Neural progenitor cell (in vitro differentiated cells): ENCODE data around the gene RTEL1. TPM values are rescaled to one million over a fixed set of nuclear protein-coding genes. Genes with fewer than 3 reads are reported as not detected.

Experiments used
- DNase-seq: peaks from one replicate; pipeline ENCODE4 v3.0.0-alpha.2; 2016; ENCODE audit warnings: low spot score
- H2AFZ ChIP-seq: fragments of 200-600 bp; sonication (generic); replicated peaks from 2 replicates; pipeline ENCODE4 v1.6.1; 2016; ENCODE audit warnings: antibody characterized with exemption
- H3F3A ChIP-seq: fragments of 200-600 bp; sonication (generic); 2 replicates; pipeline ENCODE4 v1.6.1; 2016; ENCODE audit warnings: antibody characterized with exemption, low read depth
- H3K27ac ChIP-seq: fragments of 200-600 bp; sonication (generic); 2 replicates; pipeline ENCODE4 v1.5.1; 2016; ENCODE audit warnings: mild to moderate bottlenecking
- H3K27me3 ChIP-seq: fragments of 200-600 bp; sonication (generic); 2 replicates; pipeline ENCODE4 v1.6.1; 2016; ENCODE audit warnings: mild to moderate bottlenecking, moderate library complexity
- H3K36me3 ChIP-seq: fragments of 200-600 bp; sonication (generic); 2 replicates; pipeline ENCODE4 v1.5.1; 2016
- H3K4me1 ChIP-seq: fragments of 200-600 bp; sonication (generic); 2 replicates; pipeline ENCODE4 v1.6.1; 2016; ENCODE audit warnings: mixed run types
- H3K4me2 ChIP-seq: fragments of 200-600 bp; sonication (generic); 2 replicates; pipeline ENCODE4 v1.6.1; 2016
- H3K4me3 ChIP-seq: fragments of 200-600 bp; sonication (generic); 2 replicates; pipeline ENCODE4 v1.5.1; 2016
- H3K79me2 ChIP-seq: fragments of 200-600 bp; sonication (generic); 2 replicates; pipeline ENCODE4 v1.6.1; 2016; ENCODE audit warnings: low read depth
- H3K9ac ChIP-seq: fragments of 200-600 bp; sonication (generic); 2 replicates; pipeline ENCODE4 v1.6.1; 2016
- H3K9me3 ChIP-seq: fragments of 200-600 bp; sonication (generic); 2 replicates; pipeline ENCODE4 v1.5.1; 2016; ENCODE audit warnings: low read depth
- H4K20me1 ChIP-seq: fragments of 200-600 bp; sonication (generic); 2 replicates; pipeline ENCODE4 v1.6.1; 2016; ENCODE audit warnings: low read depth
- H3K27ac Mint-ChIP-seq: 3 replicates; pipeline ENCODE4 v1.8.0; 2021; ENCODE audit warnings: mixed read lengths
- H3K27me3 Mint-ChIP-seq: 2 replicates; pipeline ENCODE4 v1.8.0; 2022; ENCODE audit warnings: low read depth, mild to moderate bottlenecking, inconsistent platforms, moderate library complexity, mixed read lengths; ENCODE audit not compliant: insufficient read depth
- H3K36me3 Mint-ChIP-seq: 3 replicates; pipeline ENCODE4 v1.8.0; 2021; ENCODE audit warnings: mixed read lengths
- H3K4me1 Mint-ChIP-seq: 3 replicates; pipeline ENCODE4 v1.8.0; 2021; ENCODE audit warnings: mixed read lengths
- H3K4me3 Mint-ChIP-seq: 3 replicates; pipeline ENCODE4 v1.8.0; 2021; ENCODE audit warnings: mild to moderate bottlenecking, moderate library complexity, mixed read lengths
- H3K9me3 Mint-ChIP-seq: 3 replicates; pipeline ENCODE4 v1.8.0; 2020; ENCODE audit warnings: mixed read lengths
- CTCF ChIP-seq: fragments of 200-600 bp; sonication (generic); IDR thresholded peaks from 2 replicates; pipeline ENCODE4 v1.5.1; 2017; ENCODE audit warnings: antibody characterized with exemption, mild to moderate bottlenecking
- EZH2 ChIP-seq: fragments of 200-600 bp; sonication (generic); IDR thresholded peaks from 2 replicates; pipeline ENCODE4 v1.6.1; 2017; ENCODE audit warnings: antibody characterized with exemption, mild to moderate bottlenecking, moderate library complexity
- EZH2phosphoT487 ChIP-seq: fragments of 200-600 bp; sonication (generic); IDR thresholded peaks from 2 replicates; pipeline ENCODE4 v1.6.1; 2017; ENCODE audit warnings: antibody characterized with exemption
- total RNA-seq: library from RNA; depleted of rRNA; stranded (reverse); fragments of >200 nt; gene quantifications from 2 replicates; pipeline ENCODE4 v1.2.3, GENCODE V29; 2015; ENCODE audit warnings: low replicate concordance

RTEL1 gene
- total RNA-seq, 1 donor from 2014 or later, result 6.0 TPM

DNA sequence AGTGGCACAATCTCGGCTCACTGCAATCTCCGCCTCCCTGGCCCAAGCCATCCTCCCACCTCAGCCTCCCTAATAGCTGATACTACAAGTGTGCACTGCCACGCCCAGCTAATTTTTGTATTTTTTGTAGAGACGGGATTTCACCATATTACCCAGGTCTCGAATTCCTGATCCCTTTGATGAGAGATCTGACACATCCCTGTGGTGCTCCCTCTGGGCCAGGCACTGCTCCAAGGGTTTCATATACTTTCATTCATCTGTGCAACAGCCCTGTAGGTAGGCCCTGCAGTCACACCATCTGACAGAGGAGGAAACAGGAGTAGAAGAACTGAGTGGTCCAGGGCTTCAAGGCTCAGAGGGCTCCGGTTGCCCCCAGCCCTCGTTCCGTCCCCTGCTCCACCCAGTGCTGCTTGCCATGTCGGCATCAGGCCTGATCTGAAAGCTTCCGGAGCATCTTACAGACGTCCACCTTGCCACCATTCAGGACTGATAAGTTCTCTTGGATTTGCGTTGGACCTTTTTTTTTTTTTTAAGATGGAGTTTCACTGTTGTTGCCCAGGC lies 53.1 kb downstream of the RTEL1 start:
- H3K36me3 Mint-ChIP-seq, result peaks cover 49% of the 10 kb centered on the region

GRCh38 chr20:63712191-63712590 lies 54.1 kb downstream of the RTEL1 start:
- Histone ChIP-seq H3K9me3 (no peaks in the 10 kb centered on the region), H3K4me2 (no peak overlapping the region), H3K4me1 (peaks cover 6% of the 10 kb centered on the region), H3F3A (no peaks in the 10 kb centered on the region), H3K27me3 (no peaks in the 10 kb centered on the region), H3K79me2 (peaks cover 93% of the 10 kb centered on the region), H3K27ac (no peak overlapping the region), H3K9ac (no peak overlapping the region), H3K36me3 (peaks cover 22% of the 10 kb centered on the region), H3K4me3 (no peak overlapping the region), H4K20me1 (peaks cover 12% of the 10 kb centered on the region), H2AFZ (no peak overlapping the region)
- Mint-ChIP-seq H3K27ac (no peak overlapping the region), H3K4me3 (peak overlapping the region; percentile 41), H3K4me1 (peaks cover 14% of the 10 kb centered on the region), H3K27me3 (peaks cover 2% of the 10 kb centered on the region), H3K36me3 (peaks cover 52% of the 10 kb centered on the region), H3K9me3 (peaks cover 26% of the 10 kb centered on the region)
- TF ChIP-seq CTCF (no peak), EZH2phosphoT487 (no peak), EZH2 (no peak)
- no peak for DNase-seq

More for the DNA sequence above, 53.1 kb downstream of the RTEL1 start:
- Mint-ChIP-seq H3K4me1 (peaks cover 22% of the 10 kb centered on the region), H3K9me3 (peaks cover 22% of the 10 kb centered on the region), H3K4me3 (peak overlapping the region; percentile 33), H3K27ac (no peak overlapping the region), H3K27me3 (peaks cover 5% of the 10 kb centered on the region)
- Histone ChIP-seq H3K4me3 (no peak overlapping the region), H3K4me2 (no peak overlapping the region), H3F3A (no peaks in the 10 kb centered on the region), H3K4me1 (peaks cover 6% of the 10 kb centered on the region), H3K27ac (no peak overlapping the region), H4K20me1 (peaks cover 18% of the 10 kb centered on the region), H3K27me3 (no peaks in the 10 kb centered on the region), H3K36me3 (peaks cover 22% of the 10 kb centered on the region), H3K79me2 (peaks cover 95% of the 10 kb centered on the region), H3K9ac (no peak overlapping the region), H2AFZ (no peak overlapping the region), H3K9me3 (no peaks in the 10 kb centered on the region)
- no peak for TF ChIP-seq CTCF
- TF ChIP-seq EZH2phosphoT487, result no peak
- no peak for TF ChIP-seq EZH2
- no peak for DNase-seq

DNA sequence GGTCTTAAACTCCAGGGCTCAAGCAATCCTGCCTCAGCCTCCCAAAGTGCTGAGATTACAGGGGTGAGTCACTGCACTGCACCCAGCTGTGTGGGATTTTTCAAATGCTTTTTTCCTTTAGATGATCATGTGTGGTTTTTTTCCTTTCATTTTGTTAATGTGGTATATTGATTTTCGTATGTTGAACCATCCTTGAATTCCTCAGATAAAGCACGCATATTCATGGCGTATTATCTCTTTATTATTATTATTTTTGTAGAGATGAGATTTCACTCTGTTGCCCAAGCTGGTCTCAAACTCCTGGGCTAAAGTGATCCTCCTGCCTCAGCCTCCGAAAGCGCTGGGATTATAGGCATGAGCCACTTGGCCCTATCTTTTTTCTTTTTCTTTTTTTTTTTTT lies 56.7 kb downstream of the RTEL1 start:
- no peak overlapping the region for H3K27ac ChIP-seq
- peaks cover 98% of the 10 kb centered on the region for H3K79me2 ChIP-seq
- no peak overlapping the region for H2AFZ ChIP-seq
- H3K27me3 Mint-ChIP-seq, result no peaks in the 10 kb centered on the region
- peaks cover 4% of the 10 kb centered on the region for H3K4me1 Mint-ChIP-seq
- H3K27me3 ChIP-seq, result no peaks in the 10 kb centered on the region
- no peaks in the 10 kb centered on the region for H3K4me1 ChIP-seq
- H3K4me3 Mint-ChIP-seq, result no peak overlapping the region
- TF ChIP-seq EZH2 (no peak), CTCF (no peak), EZH2phosphoT487 (no peak)
- H3K4me2 ChIP-seq, result no peak overlapping the region
- peaks cover 39% of the 10 kb centered on the region for H3K9me3 Mint-ChIP-seq
- no peak for DNase-seq
- H3K36me3 Mint-ChIP-seq, result peaks cover 64% of the 10 kb centered on the region
- no peaks in the 10 kb centered on the region for H3F3A ChIP-seq
- H3K27ac Mint-ChIP-seq, result no peak overlapping the region
- no peak overlapping the region for H3K9ac ChIP-seq
- no peak overlapping the region for H3K4me3 ChIP-seq
- no peaks in the 10 kb centered on the region for H4K20me1 ChIP-seq
- H3K36me3 ChIP-seq, result peaks cover 26% of the 10 kb centered on the region
- H3K9me3 ChIP-seq, result no peaks in the 10 kb centered on the region
